22Rv1 (cell line): ENCODE data around the gene KDM4C.

Experiments
- H3K27ac ChIP-seq: fragments of 450-650 bp; 2 replicates; pipeline ENCODE4 v1.5.1; 2017
- CTCF ChIP-seq: fragments of 450-650 bp; IDR thresholded peaks from 2 replicates; pipeline ENCODE4 v1.5.1; 2017; ENCODE audit warnings: mild to moderate bottlenecking
- ZFX ChIP-seq: fragments of 450-650 bp; IDR thresholded peaks from 2 replicates; pipeline ENCODE4 v1.6.1; 2017; ENCODE audit warnings: antibody characterized with exemption, borderline replicate concordance

The KDM4C gene

GRCh38 chr9:7172154-7173115, 414.7 kb downstream of the KDM4C start:
- no peak overlapping the region for H3K27ac ChIP-seq
- TF ChIP-seq ZFX, result no peak
- no peak for TF ChIP-seq CTCF

- H3K27ac ChIP-seq, result no peak overlapping the region
- TF ChIP-seq ZFX (no peak), CTCF (no peak)
Measured at GRCh38 chr9:7173139-7173538, 415.4 kb downstream of the KDM4C start.

- no peak overlapping the region for H3K27ac ChIP-seq
- TF ChIP-seq CTCF, result no peak
- no peak for TF ChIP-seq ZFX
Measured at GRCh38 chr9:7174301-7174700, 416.5 kb downstream of the KDM4C start.

GRCh38 chr9:7174884-7175283, 417.1 kb downstream of the KDM4C start:
- TF ChIP-seq ZFX (no peak), CTCF (no peak)
- H3K27ac ChIP-seq, result no peak overlapping the region

GRCh38 chr9:7176561-7176960, 418.8 kb downstream of the KDM4C start:
- H3K27ac ChIP-seq, result no peak overlapping the region
- TF ChIP-seq CTCF (no peak), ZFX (no peak)

- TF ChIP-seq ZFX (no peak), CTCF (no peak)
- H3K27ac ChIP-seq, result no peak overlapping the region
Measured at GRCh38 chr9:7177383-7177782, 419.6 kb downstream of the KDM4C start.

- no peak for TF ChIP-seq CTCF
- TF ChIP-seq ZFX, result no peak
- no peak overlapping the region for H3K27ac ChIP-seq
Measured at GRCh38 chr9:7178729-7179128, 421.0 kb downstream of the KDM4C start.
